Esophagus muscularis mucosa (tissue), 4 donors: ENCODE results near the gene GSTO1. TPM values are rescaled to one million over a fixed set of nuclear protein-coding genes. Genes with fewer than 3 reads are reported as not detected.

ENCODE experiments used
- DNase-seq: peaks from one replicate; pipeline ENCODE4 v3.0.0-alpha.2; 2017; ENCODE audit errors: extremely low spot score
- H3K27ac ChIP-seq, 4 donors: fragments of 200-600 bp; sonication (generic); replicated peaks in 1 of 4; 1 replicate in 3 of 4; 2 replicates in 1 of 4; pipeline ENCODE4 v1.5.1; 2016 to 2019; ENCODE audit warnings: mild to moderate bottlenecking in 1 of 4
- H3K27me3 ChIP-seq, 4 donors: fragments of 200-600 bp; sonication (generic); one replicate each; pipeline versions ENCODE4 v1.5.1 to v1.6.0; 2016 to 2019
- H3K36me3 ChIP-seq, 4 donors: fragments of 200-600 bp; sonication (generic); one replicate each; pipeline ENCODE4 v1.5.1; 2016 to 2019
- H3K4me1 ChIP-seq, 4 donors: fragments of 200-600 bp; sonication (generic); one replicate each; pipeline ENCODE4 v1.5.1; 2016 to 2019
- H3K4me3 ChIP-seq, 4 donors: fragments of 200-600 bp; sonication (generic); 1 replicate in 2 of 4; 2 replicates in 2 of 4; pipeline ENCODE4 v1.5.1; 2016 to 2019; ENCODE audit warnings: mild to moderate bottlenecking in 4 of 4, moderate library complexity in 1 of 4
- H3K9me3 ChIP-seq, 4 donors: fragments of 200-600 bp; sonication (generic); 1 replicate in 3 of 4; 2 replicates in 1 of 4; pipeline ENCODE4 v1.5.1; 2016 to 2019
- EP300 ChIP-seq: sonication (generic); formaldehyde crosslinking; IDR thresholded peaks from one replicate; pipeline ENCODE4 v1.6.1; 2017; ENCODE audit warnings: antibody characterized with exemption
- POLR2A ChIP-seq: fragments of 450-650 bp; IDR thresholded peaks from one replicate; pipeline ENCODE4 v1.6.1; 2017; ENCODE audit warnings: antibody characterized with exemption, moderate library complexity, mild to moderate bottlenecking, low read depth
- POLR2AphosphoS5 ChIP-seq, 2 donors: sonication (generic); formaldehyde crosslinking; IDR thresholded peaks; one replicate each; pipeline ENCODE4 v1.6.1; 2017; ENCODE audit warnings: antibody characterized with exemption in 2 of 2
- WGBS: methylation state at CpG from one replicate; pipeline ENCODE4 v1.1.5; 2018; 5-methylcytosine and 5-hydroxymethylcytosine counted together
- intact Hi-C: fragments of 100-400 bp; cut with DNase I; formaldehyde crosslinking; loops from one replicate; pipeline ENCODE4 v1.15.1; 2023
- total RNA-seq, 4 donors: library from RNA; depleted of rRNA; stranded (reverse); fragments of >200 nt; gene quantifications; one replicate each; pipeline versions ENCODE4 v1.1.0 to v1.2.1, GENCODE V29; 2016
- TF ChIP-seq, protein P1 (sequence below), 3 experiments: fragments of 200-600 bp in 2 of 3; fragments of 450-650 bp in 1 of 3; sonication (generic) in 2 of 3; IDR thresholded peaks; one replicate each; pipeline ENCODE4 v1.5.1; 2017 to 2019; ENCODE audit warnings: antibody characterized with exemption in 3 of 3, mild to moderate bottlenecking in 2 of 3, moderate library complexity in 1 of 3

Gene GSTO1
- total RNA-seq, 4 donors from 2014 or later, result 123 to 172 (median 152) TPM

- no peaks in the 10 kb centered on the region for H3K9me3 ChIP-seq
- TF ChIP-seq, protein P1, sequence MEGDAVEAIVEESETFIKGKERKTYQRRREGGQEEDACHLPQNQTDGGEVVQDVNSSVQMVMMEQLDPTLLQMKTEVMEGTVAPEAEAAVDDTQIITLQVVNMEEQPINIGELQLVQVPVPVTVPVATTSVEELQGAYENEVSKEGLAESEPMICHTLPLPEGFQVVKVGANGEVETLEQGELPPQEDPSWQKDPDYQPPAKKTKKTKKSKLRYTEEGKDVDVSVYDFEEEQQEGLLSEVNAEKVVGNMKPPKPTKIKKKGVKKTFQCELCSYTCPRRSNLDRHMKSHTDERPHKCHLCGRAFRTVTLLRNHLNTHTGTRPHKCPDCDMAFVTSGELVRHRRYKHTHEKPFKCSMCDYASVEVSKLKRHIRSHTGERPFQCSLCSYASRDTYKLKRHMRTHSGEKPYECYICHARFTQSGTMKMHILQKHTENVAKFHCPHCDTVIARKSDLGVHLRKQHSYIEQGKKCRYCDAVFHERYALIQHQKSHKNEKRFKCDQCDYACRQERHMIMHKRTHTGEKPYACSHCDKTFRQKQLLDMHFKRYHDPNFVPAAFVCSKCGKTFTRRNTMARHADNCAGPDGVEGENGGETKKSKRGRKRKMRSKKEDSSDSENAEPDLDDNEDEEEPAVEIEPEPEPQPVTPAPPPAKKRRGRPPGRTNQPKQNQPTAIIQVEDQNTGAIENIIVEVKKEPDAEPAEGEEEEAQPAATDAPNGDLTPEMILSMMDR (IDR thresholded peaks at IDR 0.05), result no peak
- TF ChIP-seq EP300 (peak; percentile 39), POLR2AphosphoS5 (IDR thresholded peaks at IDR 0.05) (peak; percentile 66 to 85), POLR2A (no peak)
- no peak overlapping the region for H3K4me3 ChIP-seq
- peaks cover 55 to 75% (median 64%) of the 10 kb centered on the region in 4 donors for H3K4me1 ChIP-seq
- peaks cover 23 to 56% (median 48%) of the 10 kb centered on the region in 4 donors for H3K36me3 ChIP-seq
- no peaks in the 10 kb centered on the region for H3K27me3 ChIP-seq
- intact Hi-C loops, result no loop called here
- WGBS, result 66% methylated on average over 15 of the region's 15 CpGs
- H3K27ac ChIP-seq, result peak overlapping the region; percentile 61 to 96 (median 66)
- DNase-seq, result no peak
Measured at GRCh38 chr10:104309980-104310978, 55.6 kb downstream of the GSTO1 start.

- no peak for TF ChIP-seq POLR2AphosphoS5 (IDR thresholded peaks at IDR 0.05)
- TF ChIP-seq EP300, result no peak
- no peak for TF ChIP-seq POLR2A
- TF ChIP-seq, protein P1 (IDR thresholded peaks at IDR 0.05), result no peak
- peaks cover 53 to 68% (median 62%) of the 10 kb centered on the region in 4 donors for H3K4me1 ChIP-seq
- H3K27ac ChIP-seq, result peak overlapping the region in 3 of 4 donors; percentile 48 to 96 (median 69)
- H3K4me3 ChIP-seq, result no peak overlapping the region
- WGBS, result 88% methylated on average over 3 of the region's 5 CpGs
- intact Hi-C loops, result no loop called here
- DNase-seq, result no peak
- no peaks in the 10 kb centered on the region for H3K27me3 ChIP-seq
- no peaks in the 10 kb centered on the region for H3K9me3 ChIP-seq
- H3K36me3 ChIP-seq, result peaks cover 28 to 66% (median 54%) of the 10 kb centered on the region in 4 donors
Measured at GRCh38 chr10:104311184-104311720, 56.6 kb downstream of the GSTO1 start.

GRCh38 chr10:104314591-104315485 is 60.1 kb downstream of the GSTO1 start:
- Histone ChIP-seq H3K4me1 (peaks cover 74 to 81% (median 78%) of the 10 kb centered on the region in 4 donors), H3K9me3 (no peaks in the 10 kb centered on the region), H3K36me3 (peaks cover 28 to 72% (median 54%) of the 10 kb centered on the region in 4 donors), H3K27me3 (no peaks in the 10 kb centered on the region), H3K27ac (peak overlapping the region in 1 of 4 donors; percentile 99), H3K4me3 (no peak overlapping the region)
- intact Hi-C loops, result no loop called here
- TF ChIP-seq, protein P1 (IDR thresholded peaks at IDR 0.05), result no peak
- TF ChIP-seq POLR2A (no peak), POLR2AphosphoS5 (IDR thresholded peaks at IDR 0.05) (no peak), EP300 (no peak)
- 92% methylated on average over 36 of the region's 43 CpGs for WGBS
- DNase-seq, result no peak

- Histone ChIP-seq H3K9me3 (no peaks in the 10 kb centered on the region), H3K4me1 (peaks cover 74 to 81% (median 78%) of the 10 kb centered on the region in 4 donors), H3K27ac (peak overlapping the region in 3 of 4 donors; percentile 74 to 99 (median 80))
Measured at GRCh38 chr10:104315486-104315921, 60.8 kb downstream of the GSTO1 start.

More at GRCh38 chr10:104315486-104315921, 60.8 kb downstream of the GSTO1 start:
- Histone ChIP-seq H3K36me3 (peaks cover 28 to 70% (median 49%) of the 10 kb centered on the region in 4 donors), H3K4me3 (no peak overlapping the region), H3K27me3 (no peaks in the 10 kb centered on the region)
- intact Hi-C loops, result no loop called here
- no peak for DNase-seq
- 93% methylated on average over 20 of the region's 22 CpGs for WGBS
- TF ChIP-seq POLR2AphosphoS5 (IDR thresholded peaks at IDR 0.05), result no peak
- TF ChIP-seq, protein P1 (IDR thresholded peaks at IDR 0.05), result no peak
- TF ChIP-seq EP300, result no peak
- TF ChIP-seq POLR2A, result no peak
